ENCODE measurements around the gene ARHGEF28.

Gene ARHGEF28

GRCh38 chr5:73693573-73694061 is 67.6 kb downstream of the ARHGEF28 start:
- no peak for DNase-seq (ENCODE audit: low read depth in 3 of 3)

- DNase-seq (ENCODE audit: low read depth in 3 of 3), result no peak
Measured at GRCh38 chr5:73694089-73694488, 68.1 kb downstream of the ARHGEF28 start.

- DNase-seq (ENCODE audit: low read depth in 3 of 3), result no peak
Measured at GRCh38 chr5:73698011-73698410, 72.0 kb downstream of the ARHGEF28 start.

GRCh38 chr5:73701566-73701965 is 75.6 kb downstream of the ARHGEF28 start:
- no peak for DNase-seq (ENCODE audit: low read depth in 3 of 3)

- no peak for DNase-seq (ENCODE audit: low read depth in 3 of 3)
Measured at GRCh38 chr5:73702534-73702933, 76.5 kb downstream of the ARHGEF28 start.

- no peak for DNase-seq (ENCODE audit: low read depth in 3 of 3)
Measured at GRCh38 chr5:73702951-73703350, 77.0 kb downstream of the ARHGEF28 start.

- no peak for DNase-seq (ENCODE audit: low read depth in 3 of 3)
Measured at GRCh38 chr5:73705364-73705763, 79.4 kb downstream of the ARHGEF28 start.

- no peak for DNase-seq (ENCODE audit: low read depth in 3 of 3)
Measured at GRCh38 chr5:73706963-73707362, 81.0 kb downstream of the ARHGEF28 start.

GRCh38 chr5:73709536-73710129 is 83.6 kb downstream of the ARHGEF28 start:
- no peak for DNase-seq (ENCODE audit: low read depth in 3 of 3)

- no peak for DNase-seq (ENCODE audit: low read depth in 3 of 3)
Measured at GRCh38 chr5:73716284-73716808, 90.3 kb downstream of the ARHGEF28 start.

- no peak for DNase-seq (ENCODE audit: low read depth in 3 of 3)
Measured at GRCh38 chr5:73718762-73719161, 92.8 kb downstream of the ARHGEF28 start.

GRCh38 chr5:73719632-73720031 is 93.6 kb downstream of the ARHGEF28 start:
- DNase-seq (ENCODE audit: low read depth in 3 of 3), result no peak

GRCh38 chr5:73722231-73722630 is 96.2 kb downstream of the ARHGEF28 start:
- no peak for DNase-seq (ENCODE audit: low read depth in 3 of 3)

GRCh38 chr5:73726071-73726470 is 100.1 kb downstream of the ARHGEF28 start:
- no peak for DNase-seq (ENCODE audit: low read depth in 3 of 3)

GRCh38 chr5:73726606-73727231 is 100.7 kb downstream of the ARHGEF28 start:
- DNase-seq (ENCODE audit: low read depth in 3 of 3), result no peak

- DNase-seq (ENCODE audit: low read depth in 3 of 3), result no peak
Measured at GRCh38 chr5:73727470-73727869, 101.5 kb downstream of the ARHGEF28 start.

GRCh38 chr5:73728493-73729273 is 102.7 kb downstream of the ARHGEF28 start:
- no peak for DNase-seq (ENCODE audit: low read depth in 3 of 3)

GRCh38 chr5:73729329-73729728 is 103.3 kb downstream of the ARHGEF28 start:
- no peak for DNase-seq (ENCODE audit: low read depth in 3 of 3)

GRCh38 chr5:73732045-73732444 is 106.0 kb downstream of the ARHGEF28 start:
- no peak for DNase-seq (ENCODE audit: low read depth in 3 of 3)

- no peak for DNase-seq (ENCODE audit: low read depth in 3 of 3)
Measured at GRCh38 chr5:73733219-73733618, 107.2 kb downstream of the ARHGEF28 start.

- DNase-seq (ENCODE audit: low read depth in 3 of 3), result no peak
Measured at GRCh38 chr5:73735032-73735734, 109.2 kb downstream of the ARHGEF28 start.

- no peak for DNase-seq (ENCODE audit: low read depth in 3 of 3)
Measured at GRCh38 chr5:73739650-73740049, 113.7 kb downstream of the ARHGEF28 start.

All from stimulated activated CD4-positive, alpha-beta T cell treated with anti-CD3 and anti-CD28 coated beads, TNF-alpha, amount 100 ng/mL, for 24 hours (primary cell).